SIG-M5 treated with dmso at 0.1 percent for 504 hours (cell line): ENCODE measurements around the gene SAMD15.
A peak's percentile ranks its signal among the peaks of the same experiment; 100 is the strongest.
"Not testable (repeated sequence)": the region's sequence is repeated elsewhere in the genome, so short reads cannot be mapped to it uniquely, and the experiment has no call there.

Source experiments
- DNase-seq: peaks from one replicate; lab custom pipeline; 2025; ENCODE audit not compliant: unreplicated experiment; lab: John Stamatoyannopoulos, UW

Gene SAMD15

GRCh38 chr14:77376771-77377501 is at the start of gene SAMD15, which contains the start of gene TMED8:
SAMD15 (plus strand) TSS chr14:77377379; CDS start chr14:77377419, 40 bp downstream.
TMED8 (minus strand) TSS chr14:77377094; CDS start chr14:77377053, 41 bp downstream.
- peak; percentile 88 for DNase-seq

- DNase-seq, result no peak
Observed at GRCh38 chr14:77329872-77330271, 47.3 kb upstream of the SAMD15 start.

GRCh38 chr14:77335576-77335975 is 41.6 kb upstream of the SAMD15 start:
- no peak for DNase-seq

DNA sequence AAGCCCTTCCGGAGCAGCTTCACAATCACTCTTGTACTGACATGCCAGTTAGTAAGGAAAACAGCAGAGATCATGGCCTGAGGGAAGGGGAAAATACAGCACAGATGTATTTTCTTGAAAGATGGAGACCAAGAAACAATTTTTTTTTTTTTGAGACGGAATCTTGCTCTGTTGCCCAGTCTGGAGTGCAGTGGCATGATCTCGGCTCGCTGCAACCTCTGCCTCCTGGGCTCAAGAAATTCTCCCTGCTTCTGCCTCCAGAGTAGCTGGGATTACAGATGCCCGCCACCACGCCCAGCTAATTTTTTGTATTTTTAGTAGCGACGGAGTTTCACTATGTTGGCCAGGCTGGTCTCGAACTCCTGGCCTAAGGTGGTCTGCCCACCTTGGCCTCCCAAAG is 39.9 kb upstream of the SAMD15 start:
- not testable (repeated sequence) for DNase-seq

DNA sequence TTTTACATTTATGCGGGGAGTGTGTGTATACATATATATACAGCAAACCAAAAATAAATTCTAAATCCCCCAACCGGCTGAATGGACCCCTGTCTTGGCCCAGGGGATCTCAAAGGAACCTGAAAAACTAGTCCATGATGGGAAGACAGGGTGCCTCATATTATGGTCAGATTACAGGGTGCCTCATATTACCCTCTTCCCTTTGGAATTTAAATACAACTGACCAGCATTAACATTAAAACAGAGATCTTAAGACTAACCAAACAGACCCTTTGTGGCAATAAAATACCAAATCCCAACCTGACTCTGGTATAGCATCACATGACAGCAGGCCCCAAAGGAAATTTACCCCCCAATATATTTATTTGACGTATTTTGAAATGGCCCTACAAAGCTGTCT is 39.3 kb upstream of the SAMD15 start:
- DNase-seq, result no peak

DNA sequence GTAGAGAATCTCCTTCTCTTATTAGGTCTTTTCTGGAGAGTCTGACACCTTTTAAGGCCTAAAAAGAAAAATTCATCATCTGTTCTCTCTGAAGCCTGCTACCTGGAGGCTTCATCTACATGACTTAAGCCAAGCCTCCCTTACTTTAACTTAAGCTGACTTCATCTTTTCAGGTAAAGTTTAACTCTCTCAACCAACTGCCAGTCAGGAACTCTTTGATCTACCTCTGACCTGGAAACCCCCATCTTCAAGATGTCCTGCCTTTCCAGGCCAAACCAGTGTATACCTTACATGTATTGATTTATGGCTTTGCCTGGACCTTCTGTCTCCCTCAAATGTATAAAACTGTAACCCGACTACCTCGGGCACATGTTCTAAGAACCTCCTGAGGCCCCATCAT is 38.9 kb upstream of the SAMD15 start:
- no peak for DNase-seq

DNA sequence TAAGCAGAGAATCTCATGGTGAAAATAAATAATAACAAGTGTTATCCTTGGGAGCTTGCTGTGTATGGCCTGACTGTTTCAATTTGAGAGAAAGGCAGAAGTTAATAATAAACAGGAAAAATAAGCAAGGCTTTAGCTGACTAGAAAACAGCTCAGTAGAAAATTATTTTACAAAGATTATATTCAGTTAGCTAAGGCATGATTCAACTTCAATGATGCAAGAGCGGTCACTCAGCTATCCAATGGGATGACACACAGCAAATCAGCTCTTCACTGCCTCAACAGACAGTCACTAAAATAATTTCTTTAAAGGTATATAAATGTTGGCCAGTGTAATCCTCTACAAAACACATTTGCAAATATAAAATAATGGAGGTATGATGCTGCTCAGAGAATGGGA is 37.8 kb upstream of the SAMD15 start:
- no peak for DNase-seq

GRCh38 chr14:77340389-77340788 is 36.8 kb upstream of the SAMD15 start:
- DNase-seq, result no peak

- DNase-seq, result no peak
Observed at GRCh38 chr14:77342726-77343397, 34.3 kb upstream of the SAMD15 start.

DNA sequence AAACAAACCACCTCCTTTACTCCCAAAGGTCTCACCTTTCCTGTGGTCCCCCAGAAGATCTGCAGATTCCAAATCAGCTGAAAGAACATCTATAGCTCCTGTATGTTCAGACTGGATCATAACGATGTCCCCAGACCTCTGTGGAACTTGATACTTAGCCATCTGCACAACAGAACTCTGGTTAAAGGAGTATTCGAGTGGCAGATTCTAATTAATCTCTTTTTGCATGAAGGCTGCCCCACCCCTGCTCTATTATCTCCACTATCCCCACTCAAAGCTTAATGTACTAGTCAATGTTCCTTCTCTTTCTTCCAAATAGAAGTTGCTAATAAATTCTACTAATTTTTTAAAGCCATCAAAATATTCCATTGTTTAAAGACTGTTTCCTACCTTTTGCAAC is 33.5 kb upstream of the SAMD15 start:
- no peak for DNase-seq

- DNase-seq, result peak; percentile 49
Observed at GRCh38 chr14:77344377-77344996, 32.7 kb upstream of the SAMD15 start.

DNA sequence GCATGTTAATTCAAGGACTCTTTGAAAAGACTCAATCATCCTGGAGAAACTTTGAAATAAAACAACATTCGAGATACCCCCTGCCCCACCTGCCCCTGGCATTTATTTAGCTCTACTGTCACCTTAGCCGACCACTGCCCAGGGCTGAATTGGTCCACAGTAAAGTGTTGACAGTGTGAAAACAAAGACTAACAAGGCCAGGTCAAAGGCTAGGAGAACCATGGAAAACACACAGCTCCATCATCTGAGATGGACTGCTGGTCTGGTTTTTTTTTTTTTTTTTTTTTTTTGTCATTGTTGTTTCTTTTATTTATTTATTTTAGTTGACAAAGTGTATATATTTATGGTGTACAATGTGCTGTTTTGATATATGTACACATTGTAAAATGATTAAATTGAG is 30.7 kb upstream of the SAMD15 start:
- DNase-seq, result no peak

DNA sequence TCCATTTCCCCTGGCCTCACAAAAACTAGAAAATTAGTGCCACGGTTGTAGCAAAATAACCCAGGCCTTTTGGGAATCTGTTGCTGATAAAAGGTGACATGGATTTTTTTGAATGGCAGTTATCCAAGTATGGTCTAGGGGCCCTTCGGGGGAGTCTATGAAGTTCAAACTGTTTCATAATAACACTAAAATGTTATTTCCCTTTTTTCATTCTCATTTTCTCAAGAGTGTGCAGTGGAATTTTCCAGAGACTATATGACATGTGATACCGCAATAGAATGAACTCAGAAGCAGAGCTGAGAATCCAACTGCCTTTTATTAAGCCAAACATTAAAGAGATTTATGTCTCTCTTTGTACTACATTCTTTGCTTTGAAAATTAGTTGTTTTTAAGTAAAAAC is 29.4 kb upstream of the SAMD15 start:
- peak; percentile 92 for DNase-seq

GRCh38 chr14:77353469-77354141 is 23.6 kb upstream of the SAMD15 start:
- no peak for DNase-seq

DNA sequence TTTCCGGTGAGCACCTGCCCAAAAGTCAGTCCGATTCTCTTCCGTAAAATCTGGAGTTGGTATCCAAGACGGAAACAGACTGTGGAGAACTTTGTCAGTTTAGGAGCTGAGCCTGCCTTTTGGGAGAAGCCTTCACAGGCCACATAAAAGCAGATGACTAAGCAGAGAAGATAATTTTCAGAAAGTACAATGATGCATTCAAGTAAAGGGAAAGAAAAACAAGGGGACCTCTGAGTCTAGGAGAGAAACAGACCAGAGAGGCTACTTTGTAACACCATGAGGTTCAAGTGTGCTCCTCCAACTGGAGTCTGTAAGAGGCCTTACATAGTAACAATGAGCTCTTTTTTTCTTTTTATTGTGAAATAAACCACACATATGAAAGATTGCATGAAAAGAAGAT is 21.4 kb upstream of the SAMD15 start:
- DNase-seq, result no peak

GRCh38 chr14:77356899-77357298 is 20.3 kb upstream of the SAMD15 start:
- DNase-seq, result no peak

DNA sequence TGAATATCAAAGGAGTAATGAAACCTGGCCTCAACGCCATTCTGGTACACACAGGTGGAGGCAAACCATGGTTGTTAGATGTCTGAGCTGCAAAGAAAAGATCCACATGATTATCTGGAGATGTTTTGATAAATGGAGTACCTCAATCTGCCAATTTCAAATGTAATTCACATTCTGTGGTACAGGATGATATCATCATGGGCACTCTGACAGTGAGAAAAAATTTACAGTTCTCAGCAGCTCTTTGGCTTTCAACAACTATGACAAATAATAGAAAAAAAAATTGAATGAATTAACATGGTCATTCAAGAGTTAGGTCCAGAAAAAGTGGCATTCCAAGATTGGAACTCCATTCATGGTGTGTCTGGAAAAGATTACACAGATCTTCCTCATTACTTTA is 17.6 kb upstream of the SAMD15 start:
- no peak for DNase-seq

GRCh38 chr14:77364146-77364545 is 13.0 kb upstream of the SAMD15 start:
- DNase-seq, result no peak

DNA sequence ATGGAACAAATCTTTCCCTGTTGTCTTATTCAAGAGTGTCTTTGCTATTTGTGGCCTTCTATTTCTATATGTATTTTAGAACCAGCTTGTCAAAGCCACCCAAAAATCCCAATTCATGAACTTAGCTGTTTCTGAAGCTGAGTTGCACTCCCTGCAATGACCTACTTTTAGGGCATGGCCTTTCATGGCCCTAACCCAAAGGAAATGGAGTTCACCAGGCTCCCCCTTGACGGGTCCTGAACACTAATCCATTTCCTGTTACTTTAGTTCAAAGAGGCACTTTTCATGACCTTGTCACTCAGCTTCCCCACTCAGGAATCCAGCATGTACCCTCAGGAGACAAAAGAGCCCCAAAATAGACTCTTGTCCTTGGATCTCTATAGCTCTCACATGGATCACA is 7.9 kb upstream of the SAMD15 start:
- no peak for DNase-seq

DNA sequence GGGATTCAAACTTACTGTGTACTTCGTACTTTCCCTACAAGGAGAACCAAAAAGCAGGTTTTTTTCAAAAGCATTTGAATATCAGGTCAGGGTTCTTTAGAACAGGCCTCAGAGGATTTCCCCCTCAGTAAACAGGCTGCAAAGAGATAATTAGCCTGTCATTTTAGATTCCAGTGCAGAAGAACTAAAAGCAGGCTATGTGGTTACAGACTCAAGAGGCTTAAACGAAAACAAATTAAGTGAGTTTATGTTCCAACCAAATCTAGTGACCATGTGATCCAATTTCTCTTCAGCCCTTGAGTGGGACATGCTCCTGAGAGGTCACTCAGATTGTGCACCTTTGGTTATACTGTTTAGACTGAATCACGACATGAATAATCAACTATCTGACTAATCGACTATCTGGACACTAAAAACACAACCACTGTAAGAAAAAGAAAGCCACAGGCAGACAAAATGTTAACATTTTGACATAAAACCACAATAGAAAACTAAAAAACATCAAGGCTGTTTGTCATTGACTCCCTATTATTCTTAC is 4.8 kb upstream of the SAMD15 start:
- no peak for DNase-seq
